Measurements from ENCODE around the gene DBX1. TPM values are rescaled to one million over a fixed set of nuclear protein-coding genes. Genes with fewer than 3 reads are reported as not detected.

The DBX1 gene, protein sequence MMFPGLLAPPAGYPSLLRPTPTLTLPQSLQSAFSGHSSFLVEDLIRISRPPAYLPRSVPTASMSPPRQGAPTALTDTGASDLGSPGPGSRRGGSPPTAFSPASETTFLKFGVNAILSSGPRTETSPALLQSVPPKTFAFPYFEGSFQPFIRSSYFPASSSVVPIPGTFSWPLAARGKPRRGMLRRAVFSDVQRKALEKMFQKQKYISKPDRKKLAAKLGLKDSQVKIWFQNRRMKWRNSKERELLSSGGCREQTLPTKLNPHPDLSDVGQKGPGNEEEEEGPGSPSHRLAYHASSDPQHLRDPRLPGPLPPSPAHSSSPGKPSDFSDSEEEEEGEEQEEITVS
- total RNA-seq (not detected), polyA plus RNA-seq (not detected)

DNA sequence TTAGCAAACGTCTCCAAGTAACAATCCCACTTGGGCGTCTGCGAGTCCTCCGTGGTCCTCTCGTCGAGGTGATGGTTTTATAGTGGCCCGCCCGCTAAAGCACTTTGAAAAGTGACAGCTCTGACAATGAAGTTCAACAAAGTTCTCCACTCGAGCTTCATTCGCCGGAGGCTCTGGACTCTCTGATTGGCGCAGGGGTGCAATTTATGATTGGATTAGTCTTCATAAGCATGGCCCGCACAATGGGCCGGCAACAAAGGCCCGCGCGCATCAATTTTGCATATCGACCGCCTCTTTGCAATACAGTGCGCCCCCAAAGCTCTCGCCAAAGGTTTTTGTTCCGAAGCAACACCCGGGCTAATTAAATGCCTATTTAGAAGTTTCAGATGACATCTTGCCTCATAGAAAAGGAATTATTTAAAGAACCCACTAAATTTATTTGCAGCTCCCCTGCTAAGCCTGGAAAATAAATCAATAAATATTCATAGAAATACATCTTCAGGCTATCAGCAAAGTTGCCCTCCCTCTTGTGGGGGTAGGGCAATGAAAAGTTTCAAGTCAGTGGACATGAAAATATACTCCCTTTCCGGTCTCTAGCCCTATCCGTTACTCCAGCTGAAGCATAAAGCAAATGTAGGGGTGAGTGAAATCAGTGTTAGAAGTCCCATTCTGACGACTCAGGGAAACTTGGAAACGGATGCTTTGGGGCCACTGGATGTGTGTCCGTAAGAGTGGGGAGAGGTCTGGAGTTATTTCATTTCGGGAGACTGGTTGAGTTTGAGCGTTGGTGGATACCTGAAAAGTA lies at the start of gene DBX1:
TSS of gene DBX1 (minus strand) at position 51 of the 805 bp plus-strand sequence. CDS start 151 bp downstream, outside the sequence.
- H3K9ac ChIP-seq (ENCODE audit: low read depth in 1 of 2, low read length in 2 of 2), result no peak within 1 kb of the TSS
- TF ChIP-seq RXRA (IDR thresholded peaks at IDR 0.05) (no peak), YY1 (IDR thresholded peaks at IDR 0.05) (no peak), RAD21 (IDR thresholded peaks at IDR 0.05) (no peak), SP1 (IDR thresholded peaks at IDR 0.05) (no peak), JUND (IDR thresholded peaks at IDR 0.05) (no peak), FOXA2 (IDR thresholded peaks at IDR 0.05) (no peak), FOXA1 (IDR thresholded peaks at IDR 0.05) (no peak), NR2F2 (IDR thresholded peaks at IDR 0.05) (no peak), EGR1 (IDR thresholded peaks at IDR 0.05; ENCODE audit: low read depth in 2 of 2) (no peak), HNF4A (conservative IDR thresholded peaks at IDR 0.05) (no peak)
- TF ChIP-seq, protein P1, sequence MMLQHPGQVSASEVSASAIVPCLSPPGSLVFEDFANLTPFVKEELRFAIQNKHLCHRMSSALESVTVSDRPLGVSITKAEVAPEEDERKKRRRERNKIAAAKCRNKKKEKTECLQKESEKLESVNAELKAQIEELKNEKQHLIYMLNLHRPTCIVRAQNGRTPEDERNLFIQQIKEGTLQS (IDR thresholded peaks at IDR 0.05), result no peak
- TF ChIP-seq, protein P2, sequence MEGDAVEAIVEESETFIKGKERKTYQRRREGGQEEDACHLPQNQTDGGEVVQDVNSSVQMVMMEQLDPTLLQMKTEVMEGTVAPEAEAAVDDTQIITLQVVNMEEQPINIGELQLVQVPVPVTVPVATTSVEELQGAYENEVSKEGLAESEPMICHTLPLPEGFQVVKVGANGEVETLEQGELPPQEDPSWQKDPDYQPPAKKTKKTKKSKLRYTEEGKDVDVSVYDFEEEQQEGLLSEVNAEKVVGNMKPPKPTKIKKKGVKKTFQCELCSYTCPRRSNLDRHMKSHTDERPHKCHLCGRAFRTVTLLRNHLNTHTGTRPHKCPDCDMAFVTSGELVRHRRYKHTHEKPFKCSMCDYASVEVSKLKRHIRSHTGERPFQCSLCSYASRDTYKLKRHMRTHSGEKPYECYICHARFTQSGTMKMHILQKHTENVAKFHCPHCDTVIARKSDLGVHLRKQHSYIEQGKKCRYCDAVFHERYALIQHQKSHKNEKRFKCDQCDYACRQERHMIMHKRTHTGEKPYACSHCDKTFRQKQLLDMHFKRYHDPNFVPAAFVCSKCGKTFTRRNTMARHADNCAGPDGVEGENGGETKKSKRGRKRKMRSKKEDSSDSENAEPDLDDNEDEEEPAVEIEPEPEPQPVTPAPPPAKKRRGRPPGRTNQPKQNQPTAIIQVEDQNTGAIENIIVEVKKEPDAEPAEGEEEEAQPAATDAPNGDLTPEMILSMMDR (IDR thresholded peaks at IDR 0.05; ENCODE audit: low read depth, low read length, missing input control), result no peak
- TF ChIP-seq, protein P3, sequence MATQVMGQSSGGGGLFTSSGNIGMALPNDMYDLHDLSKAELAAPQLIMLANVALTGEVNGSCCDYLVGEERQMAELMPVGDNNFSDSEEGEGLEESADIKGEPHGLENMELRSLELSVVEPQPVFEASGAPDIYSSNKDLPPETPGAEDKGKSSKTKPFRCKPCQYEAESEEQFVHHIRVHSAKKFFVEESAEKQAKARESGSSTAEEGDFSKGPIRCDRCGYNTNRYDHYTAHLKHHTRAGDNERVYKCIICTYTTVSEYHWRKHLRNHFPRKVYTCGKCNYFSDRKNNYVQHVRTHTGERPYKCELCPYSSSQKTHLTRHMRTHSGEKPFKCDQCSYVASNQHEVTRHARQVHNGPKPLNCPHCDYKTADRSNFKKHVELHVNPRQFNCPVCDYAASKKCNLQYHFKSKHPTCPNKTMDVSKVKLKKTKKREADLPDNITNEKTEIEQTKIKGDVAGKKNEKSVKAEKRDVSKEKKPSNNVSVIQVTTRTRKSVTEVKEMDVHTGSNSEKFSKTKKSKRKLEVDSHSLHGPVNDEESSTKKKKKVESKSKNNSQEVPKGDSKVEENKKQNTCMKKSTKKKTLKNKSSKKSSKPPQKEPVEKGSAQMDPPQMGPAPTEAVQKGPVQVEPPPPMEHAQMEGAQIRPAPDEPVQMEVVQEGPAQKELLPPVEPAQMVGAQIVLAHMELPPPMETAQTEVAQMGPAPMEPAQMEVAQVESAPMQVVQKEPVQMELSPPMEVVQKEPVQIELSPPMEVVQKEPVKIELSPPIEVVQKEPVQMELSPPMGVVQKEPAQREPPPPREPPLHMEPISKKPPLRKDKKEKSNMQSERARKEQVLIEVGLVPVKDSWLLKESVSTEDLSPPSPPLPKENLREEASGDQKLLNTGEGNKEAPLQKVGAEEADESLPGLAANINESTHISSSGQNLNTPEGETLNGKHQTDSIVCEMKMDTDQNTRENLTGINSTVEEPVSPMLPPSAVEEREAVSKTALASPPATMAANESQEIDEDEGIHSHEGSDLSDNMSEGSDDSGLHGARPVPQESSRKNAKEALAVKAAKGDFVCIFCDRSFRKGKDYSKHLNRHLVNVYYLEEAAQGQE (IDR thresholded peaks at IDR 0.05), result no peak
- TF ChIP-seq, protein P4, sequence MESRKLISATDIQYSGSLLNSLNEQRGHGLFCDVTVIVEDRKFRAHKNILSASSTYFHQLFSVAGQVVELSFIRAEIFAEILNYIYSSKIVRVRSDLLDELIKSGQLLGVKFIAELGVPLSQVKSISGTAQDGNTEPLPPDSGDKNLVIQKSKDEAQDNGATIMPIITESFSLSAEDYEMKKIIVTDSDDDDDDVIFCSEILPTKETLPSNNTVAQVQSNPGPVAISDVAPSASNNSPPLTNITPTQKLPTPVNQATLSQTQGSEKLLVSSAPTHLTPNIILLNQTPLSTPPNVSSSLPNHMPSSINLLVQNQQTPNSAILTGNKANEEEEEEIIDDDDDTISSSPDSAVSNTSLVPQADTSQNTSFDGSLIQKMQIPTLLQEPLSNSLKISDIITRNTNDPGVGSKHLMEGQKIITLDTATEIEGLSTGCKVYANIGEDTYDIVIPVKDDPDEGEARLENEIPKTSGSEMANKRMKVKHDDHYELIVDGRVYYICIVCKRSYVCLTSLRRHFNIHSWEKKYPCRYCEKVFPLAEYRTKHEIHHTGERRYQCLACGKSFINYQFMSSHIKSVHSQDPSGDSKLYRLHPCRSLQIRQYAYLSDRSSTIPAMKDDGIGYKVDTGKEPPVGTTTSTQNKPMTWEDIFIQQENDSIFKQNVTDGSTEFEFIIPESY (IDR thresholded peaks at IDR 0.05), result no peak
- TF ChIP-seq, protein P5, sequence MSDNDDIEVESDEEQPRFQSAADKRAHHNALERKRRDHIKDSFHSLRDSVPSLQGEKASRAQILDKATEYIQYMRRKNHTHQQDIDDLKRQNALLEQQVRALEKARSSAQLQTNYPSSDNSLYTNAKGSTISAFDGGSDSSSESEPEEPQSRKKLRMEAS (IDR thresholded peaks at IDR 0.05), result no peak
- H3K4me3 ChIP-seq (ENCODE audit: low read depth in 1 of 3, low read length in 3 of 3), result no peak within 1 kb of the TSS
- H3K27me3 ChIP-seq (ENCODE audit: control insufficient read depth in 4 of 4, insufficient read depth in 4 of 4, low read length in 3 of 4), result peaks cover 15 to 51% (median 27%) of the 10 kb centered on the region in 4 donors
- WGBS, result 7% methylated on average over 30 of the region's 30 CpGs
- DNase-seq (ENCODE audit: low spot score), result no peak
- no peaks in the 10 kb centered on the region for H3K36me3 ChIP-seq (ENCODE audit: control insufficient read depth in 4 of 4, insufficient read depth in 3 of 4, low read depth in 1 of 4, low read length in 3 of 4)
- H3K27ac ChIP-seq (ENCODE audit: low read depth in 1 of 2, low read length in 2 of 2), result no peak within 1 kb of the TSS
- peaks cover 0 to 4% (median 1%) of the 10 kb centered on the region in 4 donors for H3K9me3 ChIP-seq (ENCODE audit: control insufficient read depth in 4 of 4, low read length in 3 of 4)
- peaks cover 13 to 24% (median 14%) of the 10 kb centered on the region in 4 donors for H3K4me1 ChIP-seq (ENCODE audit: control insufficient read depth in 4 of 4, insufficient read depth in 4 of 4, low read length in 3 of 4)
